HepG2 (cell line): ENCODE measurements around the gene STARD10. TPM values are rescaled to one million over a fixed set of nuclear protein-coding genes. Genes with fewer than 3 reads are reported as not detected.

ENCODE experiments used
- GZF1 ChIP-seq: sonication (generic); formaldehyde crosslinking; IDR thresholded peaks from 2 replicates; pipeline ENCODE4 v1.5.1; 2020; ENCODE audit warnings: mild to moderate bottlenecking, missing genetic modification reagents
- HOMEZ ChIP-seq: IDR thresholded peaks from 2 replicates; pipeline ENCODE4 v1.6.1; 2016; ENCODE audit warnings: low read depth
- KLF13 ChIP-seq: sonication (generic); formaldehyde crosslinking; IDR thresholded peaks from 2 replicates; pipeline ENCODE4 v1.4.0; 2020; ENCODE audit warnings: mild to moderate bottlenecking, missing genetic modification reagents
- MIER3 ChIP-seq: IDR thresholded peaks from 2 replicates; pipeline ENCODE4 v1.6.1; 2016; ENCODE audit warnings: missing compliant biosample characterization, borderline replicate concordance
- PAX8 ChIP-seq: sonication (generic); formaldehyde crosslinking; IDR thresholded peaks from 2 replicates; pipeline ENCODE4 v1.8.0; 2022; ENCODE audit warnings: mild to moderate bottlenecking, missing genetic modification reagents, borderline replicate concordance
- PHF5A ChIP-seq: IDR thresholded peaks from one replicate; pipeline ENCODE4 v1.6.1; 2018; ENCODE audit warnings: low read depth, missing genetic modification reagents; ENCODE audit not compliant: unreplicated experiment
- RFXAP ChIP-seq: sonication (generic); formaldehyde crosslinking; IDR thresholded peaks from 2 replicates; pipeline ENCODE4 v1.4.0; 2020; ENCODE audit warnings: missing genetic modification reagents, borderline replicate concordance
- SP140L ChIP-seq: sonication (generic); formaldehyde crosslinking; IDR thresholded peaks from 2 replicates; pipeline ENCODE4 v1.4.0; 2020; ENCODE audit warnings: missing genetic modification reagents, borderline replicate concordance
- TAF1 ChIP-seq: sonication (generic); formaldehyde crosslinking; IDR thresholded peaks from 2 replicates; pipeline ENCODE4 v1.4.0; 2020; ENCODE audit warnings: missing genetic modification reagents
- TFDP1 ChIP-seq: IDR thresholded peaks from 2 replicates; pipeline ENCODE4 v1.6.1; 2016; ENCODE audit warnings: missing compliant biosample characterization, missing genetic modification reagents, borderline replicate concordance
- ZNF18 ChIP-seq: sonication (generic); formaldehyde crosslinking; IDR thresholded peaks from 2 replicates; pipeline ENCODE4 v1.8.0; 2022; ENCODE audit warnings: mild to moderate bottlenecking, missing genetic modification reagents; ENCODE audit not compliant: insufficient replicate concordance
- ZNF710 ChIP-seq: sonication (generic); formaldehyde crosslinking; IDR thresholded peaks from 2 replicates; pipeline ENCODE4 v1.5.0; 2020; ENCODE audit warnings: mild to moderate bottlenecking, missing genetic modification reagents, borderline replicate concordance
- polyA plus RNA-seq, 8 experiments: library from polyadenylated mRNA; depleted of rRNA in 3 of 8; stranded (reverse) in 7 of 8; unstranded in 1 of 8; fragments of >200 nt; fragmentation: Illumina TruSeq in 4 of 8; extraction: Trizol in 4 of 8; gene quantifications; 2 replicates each; pipeline versions ENCODE4 v1.2.1 to v1.2.3, GENCODE V29; 2011 to 2016; ENCODE audit warnings: low read depth in 4 of 8, missing spikeins in 1 of 8, mixed read lengths in 1 of 8; ENCODE audit not compliant: insufficient read depth in 1 of 8
- total RNA-seq, 5 experiments: library from RNA; depleted of rRNA; stranded (reverse); fragments of >200 nt; fragmentation: Illumina TruSeq; extraction: Trizol; gene quantifications; 2 replicates each; pipeline ENCODE4 v1.2.3, GENCODE V29; 2016; ENCODE audit warnings: low read depth in 1 of 5

Gene STARD10
- total and polyA plus RNA-seq, 2 of the 13 experiments (the other 11 are each of a cell fraction or from before 2014, with no cell fraction given): 260 to 341 TPM

GRCh38 chr11:72739240-72740059, 54.4 kb downstream of the STARD10 start (continued):
- no peak for TF ChIP-seq PAX8 (CRISPR knock-in tag)
- TF ChIP-seq ZNF18 (CRISPR knock-in tag): no peak
- no peak for TF ChIP-seq TFDP1 (CRISPR knock-in tag)
- no peak for TF ChIP-seq GZF1 (CRISPR knock-in tag)
- no peak for TF ChIP-seq KLF13 (CRISPR knock-in tag)
- no peak for TF ChIP-seq TAF1 (CRISPR knock-in tag)
- TF ChIP-seq PHF5A (CRISPR knock-in tag): no peak
- TF ChIP-seq SP140L (CRISPR knock-in tag): no peak
- no peak for TF ChIP-seq ZNF710 (CRISPR knock-in tag)
- no peak for TF ChIP-seq RFXAP (CRISPR knock-in tag)
- no peak for TF ChIP-seq MIER3 (CRISPR knock-in tag)
- no peak for TF ChIP-seq HOMEZ (CRISPR knock-in tag)
